Bronchial epithelial cell (primary cell): ENCODE results near the gene VTI1A. TPM values are rescaled to one million over a fixed set of nuclear protein-coding genes. Genes with fewer than 3 reads are reported as not detected.

ENCODE experiments used
- DNase-seq: peaks from one replicate; pipeline ENCODE4 v3.0.0-alpha.2; 2010; ENCODE audit warnings: low read depth
- FAIRE-seq: peaks from 2 replicates; lab custom pipeline; 2011; peaks lifted over from hg19 to GRCh38; lab: Jason Lieb, UNC
- H3K27me3 ChIP-seq: 2 replicates; pipeline ENCODE4 v1.5.1; 2011; ENCODE audit warnings: low read length; ENCODE audit not compliant: control insufficient read depth, insufficient read depth
- H3K36me3 ChIP-seq: 2 replicates; pipeline ENCODE4 v1.5.1; 2011; ENCODE audit warnings: low read length; ENCODE audit not compliant: control insufficient read depth, insufficient read depth
- H3K4me3 ChIP-seq: 2 replicates; pipeline ENCODE4 v1.5.1; 2011; ENCODE audit warnings: mild to moderate bottlenecking, low read depth, low read length, control low read depth
- total RNA-seq: library from RNA; depleted of rRNA; stranded (reverse); fragments of >200 nt; gene quantifications from 2 replicates; pipeline ENCODE4 v1.2.1, GENCODE V29; 2014
- TF ChIP-seq, protein P1 (sequence below): IDR thresholded peaks from 2 replicates; pipeline ENCODE4 v1.5.1; 2011; ENCODE audit warnings: mild to moderate bottlenecking, moderate library complexity, low read length, control low read depth, inconsistent platforms; ENCODE audit not compliant: insufficient read depth, severe bottlenecking

Gene VTI1A
- total RNA-seq, 1 donor from 2014 or later, result 36.6 TPM

DNA sequence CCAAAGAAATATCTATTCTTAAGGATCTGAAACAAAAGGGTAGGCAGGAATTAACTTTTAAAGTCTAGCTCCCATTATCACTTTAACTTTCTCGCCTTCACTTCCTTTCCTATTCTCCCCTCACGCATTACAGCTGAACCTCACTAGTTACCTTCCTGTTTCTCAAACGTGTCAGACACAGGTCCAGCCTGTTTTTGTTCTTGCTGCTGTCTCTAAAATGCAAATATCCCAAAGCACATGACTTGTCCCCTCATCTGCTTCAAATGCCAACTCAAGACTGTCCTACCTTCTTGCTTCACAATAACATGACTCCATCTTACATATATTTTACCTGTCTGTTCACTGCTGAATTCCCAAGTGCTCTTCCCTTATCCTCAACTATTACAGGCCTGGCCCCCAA lies 17.9 kb upstream of the VTI1A start:
- Histone ChIP-seq H3K4me3 (no peak overlapping the region), H3K36me3 (peaks cover 8% of the 10 kb centered on the region)
- no peak for FAIRE-seq

DNA sequence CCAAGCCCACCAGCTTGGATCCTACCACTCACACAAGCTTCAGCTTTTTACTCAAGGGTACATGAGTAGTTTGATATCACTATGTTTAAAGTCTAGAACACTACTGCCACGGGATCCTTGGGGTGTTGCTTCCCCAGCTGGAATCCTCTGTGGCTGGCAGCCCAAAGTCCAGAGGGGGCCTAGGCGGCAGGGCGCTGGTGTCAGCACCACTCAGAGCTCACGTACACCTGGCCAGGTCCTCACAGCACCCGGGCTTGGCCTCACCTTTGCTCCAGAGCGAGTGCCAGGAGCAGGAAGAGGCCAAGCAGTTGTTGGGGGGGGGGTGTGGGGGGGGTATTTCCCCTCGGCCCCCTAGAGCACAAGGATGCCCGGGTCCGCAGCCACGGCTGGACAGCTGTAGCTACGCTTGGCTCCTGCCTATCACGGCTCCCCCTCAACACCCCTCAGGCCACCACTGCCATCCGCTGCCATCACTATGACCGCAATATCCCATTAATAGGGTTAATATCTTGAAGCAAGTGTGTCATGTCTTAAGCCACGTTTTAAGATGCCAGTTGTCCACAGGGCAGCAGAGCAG lies 17.3 kb upstream of the VTI1A start:
- peaks cover 10% of the 10 kb centered on the region for H3K36me3 ChIP-seq
- H3K27me3 ChIP-seq, result no peaks in the 10 kb centered on the region
- DNase-seq (no peak), FAIRE-seq (no peak)
- TF ChIP-seq, protein P1, sequence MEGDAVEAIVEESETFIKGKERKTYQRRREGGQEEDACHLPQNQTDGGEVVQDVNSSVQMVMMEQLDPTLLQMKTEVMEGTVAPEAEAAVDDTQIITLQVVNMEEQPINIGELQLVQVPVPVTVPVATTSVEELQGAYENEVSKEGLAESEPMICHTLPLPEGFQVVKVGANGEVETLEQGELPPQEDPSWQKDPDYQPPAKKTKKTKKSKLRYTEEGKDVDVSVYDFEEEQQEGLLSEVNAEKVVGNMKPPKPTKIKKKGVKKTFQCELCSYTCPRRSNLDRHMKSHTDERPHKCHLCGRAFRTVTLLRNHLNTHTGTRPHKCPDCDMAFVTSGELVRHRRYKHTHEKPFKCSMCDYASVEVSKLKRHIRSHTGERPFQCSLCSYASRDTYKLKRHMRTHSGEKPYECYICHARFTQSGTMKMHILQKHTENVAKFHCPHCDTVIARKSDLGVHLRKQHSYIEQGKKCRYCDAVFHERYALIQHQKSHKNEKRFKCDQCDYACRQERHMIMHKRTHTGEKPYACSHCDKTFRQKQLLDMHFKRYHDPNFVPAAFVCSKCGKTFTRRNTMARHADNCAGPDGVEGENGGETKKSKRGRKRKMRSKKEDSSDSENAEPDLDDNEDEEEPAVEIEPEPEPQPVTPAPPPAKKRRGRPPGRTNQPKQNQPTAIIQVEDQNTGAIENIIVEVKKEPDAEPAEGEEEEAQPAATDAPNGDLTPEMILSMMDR, result no peak
- no peak overlapping the region for H3K4me3 ChIP-seq

More for the DNA sequence above, 17.9 kb upstream of the VTI1A start:
- DNase-seq, result no peak
- H3K27me3 ChIP-seq, result no peaks in the 10 kb centered on the region
- TF ChIP-seq, protein P1, result no peak

DNA sequence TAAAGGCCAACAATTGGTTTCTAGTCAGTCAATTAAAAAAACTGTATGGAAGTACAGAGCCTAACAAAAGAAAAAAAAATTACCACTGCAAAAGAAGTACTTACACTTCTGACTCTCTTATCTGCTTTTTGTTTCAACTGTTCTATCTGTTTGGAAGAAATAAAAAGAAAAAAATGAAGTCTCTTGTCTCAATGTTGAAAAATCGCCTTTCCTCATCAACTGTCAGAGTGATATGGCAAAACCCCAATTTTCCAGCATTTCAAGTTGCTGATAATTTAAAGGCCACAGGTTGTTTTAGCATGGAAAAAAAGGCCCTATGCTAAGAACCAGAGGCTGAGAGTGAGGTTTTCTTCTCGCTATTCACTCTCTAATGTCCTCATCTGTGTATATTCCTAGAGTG lies 13.9 kb upstream of the VTI1A start:
- H3K4me3 ChIP-seq, result no peak overlapping the region
- FAIRE-seq, result no peak
- H3K27me3 ChIP-seq, result no peaks in the 10 kb centered on the region
- peaks cover 13% of the 10 kb centered on the region for H3K36me3 ChIP-seq
- DNase-seq, result no peak
- TF ChIP-seq, protein P1, result no peak

DNA sequence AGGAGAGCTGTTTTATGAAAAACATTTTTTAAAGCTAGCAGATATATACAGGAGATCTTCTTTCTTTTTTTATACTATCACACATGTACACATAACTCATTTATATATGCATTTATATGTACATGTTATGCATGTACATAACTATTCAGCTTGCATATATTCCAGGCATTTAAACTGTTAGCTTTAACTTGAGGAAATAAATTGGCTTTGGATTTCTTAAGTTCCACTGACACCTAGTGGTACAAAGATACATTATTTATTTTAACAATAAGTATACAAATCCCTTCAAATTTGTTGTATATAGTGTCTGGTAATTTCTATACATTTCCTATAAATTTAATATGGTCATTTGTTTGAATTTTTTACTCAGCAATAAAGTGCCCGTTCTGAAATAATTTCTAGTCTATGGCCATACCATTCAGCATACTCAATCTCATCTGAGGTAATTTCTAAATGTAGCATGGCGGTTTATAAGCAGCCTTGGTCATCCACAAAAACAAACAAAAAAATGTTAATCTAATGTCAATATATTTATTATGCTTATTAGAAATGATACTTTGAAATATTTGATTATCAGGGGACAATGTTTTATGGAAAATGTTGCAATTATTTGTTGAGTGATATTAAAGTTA lies 11.9 kb upstream of the VTI1A start:
- Histone ChIP-seq H3K27me3 (no peaks in the 10 kb centered on the region), H3K4me3 (no peak overlapping the region), H3K36me3 (peaks cover 15% of the 10 kb centered on the region)
- DNase-seq, result peak; percentile 59
- no peak for FAIRE-seq
- TF ChIP-seq, protein P1, result no peak

DNA sequence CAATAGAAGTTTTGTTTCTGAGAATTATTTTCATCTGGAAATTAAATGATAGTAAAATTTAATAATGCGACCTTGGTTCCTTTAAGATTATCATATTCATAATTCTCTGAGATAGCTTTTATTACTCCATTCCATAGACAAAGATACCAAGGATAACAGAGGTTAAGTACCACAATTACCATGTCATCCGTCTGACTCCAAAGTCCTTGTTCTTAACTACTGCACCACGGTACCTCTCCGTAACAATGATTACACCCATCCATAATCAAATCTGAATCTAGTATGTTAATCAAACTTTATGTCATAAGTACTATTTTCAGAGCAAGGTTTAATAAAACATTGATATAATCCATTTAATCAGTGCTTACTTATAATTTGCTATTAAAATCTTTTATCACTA lies 8.7 kb upstream of the VTI1A start:
- TF ChIP-seq, protein P1, result no peak
- Histone ChIP-seq H3K4me3 (no peak overlapping the region), H3K27me3 (no peaks in the 10 kb centered on the region), H3K36me3 (peaks cover 13% of the 10 kb centered on the region)
- FAIRE-seq (no peak), DNase-seq (no peak)

DNA sequence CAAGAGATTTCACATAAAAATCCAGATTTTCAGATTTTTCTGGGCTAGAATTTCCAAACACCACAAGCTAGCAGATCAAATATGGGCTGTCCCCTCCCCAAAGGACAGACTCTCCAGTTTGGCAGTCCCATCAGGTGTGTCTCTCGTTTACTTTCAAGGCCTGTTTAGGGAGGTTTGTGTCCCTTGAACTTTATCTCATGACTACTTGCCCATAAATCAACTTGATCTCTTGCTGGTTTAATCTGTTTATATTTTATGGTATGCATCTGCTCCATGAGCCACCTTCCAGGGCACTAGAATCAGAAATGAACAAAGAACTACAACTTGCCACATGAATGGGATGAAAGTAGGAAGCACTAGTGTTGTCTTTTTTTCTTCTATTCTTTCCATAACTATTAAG lies 5.5 kb upstream of the VTI1A start:
- FAIRE-seq (no peak), DNase-seq (no peak)
- Histone ChIP-seq H3K36me3 (peaks cover 12% of the 10 kb centered on the region), H3K27me3 (no peaks in the 10 kb centered on the region), H3K4me3 (no peak overlapping the region)
- TF ChIP-seq, protein P1, result no peak
